Measurements from ENCODE around the gene MPPED1.

Gene MPPED1

DNA sequence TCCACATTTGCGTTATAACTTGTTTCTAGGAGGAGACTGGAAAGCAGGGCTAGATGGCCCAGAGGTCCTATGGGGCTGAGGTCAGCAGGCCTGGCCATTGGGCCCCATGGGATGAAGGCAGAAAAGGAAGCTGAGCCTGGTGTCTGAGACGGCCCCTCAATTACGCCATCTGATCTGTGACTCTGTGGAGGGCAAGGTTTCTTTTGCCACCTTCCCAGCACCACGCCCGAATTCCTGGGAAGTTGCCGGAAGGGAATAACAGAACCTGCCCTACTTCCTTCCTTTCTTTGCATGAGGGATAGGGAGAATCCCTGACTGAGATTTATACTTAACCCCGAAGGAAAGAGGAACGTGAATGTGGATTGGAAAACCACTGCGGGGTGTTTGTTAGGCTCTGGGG lies 118.1 kb downstream of the MPPED1 start:
- DNase-seq = no peak

DNA sequence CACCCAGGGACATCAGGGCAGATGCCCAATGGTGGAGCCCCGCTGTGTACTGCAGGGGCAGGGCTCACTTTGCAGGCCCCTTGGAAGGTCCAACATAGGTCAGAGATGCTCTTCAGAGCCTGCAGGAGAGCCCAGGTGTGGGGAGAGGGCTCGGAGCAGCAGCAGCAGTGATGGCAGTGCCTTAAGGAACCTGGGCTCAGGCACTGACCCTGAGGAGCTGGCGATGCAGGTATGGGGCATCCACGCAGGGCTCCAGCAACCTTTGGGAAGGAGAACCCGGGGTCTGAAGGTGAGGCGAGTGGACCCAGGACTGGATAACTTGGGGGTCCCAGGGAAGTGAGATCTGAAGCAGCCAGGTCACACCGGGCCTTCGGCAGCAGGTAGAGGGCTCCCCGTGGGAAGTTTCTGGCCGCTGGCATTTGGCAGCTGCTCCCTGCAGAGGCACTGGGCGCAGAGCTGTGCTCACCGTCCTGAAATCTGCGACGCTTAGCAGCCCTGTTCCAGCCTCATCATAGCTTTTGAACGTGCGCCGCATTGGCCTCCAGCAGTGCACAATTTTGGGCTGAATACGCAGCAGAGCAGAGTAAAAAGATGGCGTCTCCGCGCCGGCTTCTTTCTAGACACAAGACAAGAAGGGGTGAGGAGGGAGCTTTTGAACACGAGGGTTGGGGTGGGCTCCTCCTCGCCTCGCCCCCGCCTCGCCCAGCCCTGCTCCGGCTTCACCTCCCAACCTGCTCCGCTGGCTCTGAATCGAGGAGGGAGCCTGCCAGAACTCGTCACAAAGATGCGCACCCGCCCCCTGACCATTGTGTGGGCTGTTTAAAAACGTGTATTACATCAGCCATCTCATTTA lies 118.8 kb downstream of the MPPED1 start:
- no peak for DNase-seq

DNA sequence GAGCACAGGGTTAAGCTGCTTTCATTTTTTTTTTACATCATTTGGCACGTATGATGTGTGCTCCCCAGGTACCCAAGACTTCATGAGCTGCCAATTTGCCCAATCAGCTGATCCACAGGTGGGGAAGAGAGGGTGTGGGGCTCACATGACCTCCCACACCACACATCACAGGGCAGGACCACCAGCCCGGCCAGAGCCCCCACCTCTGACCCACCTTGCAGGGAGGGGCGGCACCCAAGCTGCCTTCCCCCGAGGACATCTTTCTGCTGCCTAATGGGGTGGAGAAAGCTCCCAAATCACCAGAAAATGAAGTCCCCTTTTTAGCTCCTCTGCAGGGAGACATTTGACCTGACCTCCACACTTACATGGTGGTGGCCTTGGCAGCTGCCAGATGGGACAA lies 119.8 kb downstream of the MPPED1 start:
- DNase-seq = no peak

DNA sequence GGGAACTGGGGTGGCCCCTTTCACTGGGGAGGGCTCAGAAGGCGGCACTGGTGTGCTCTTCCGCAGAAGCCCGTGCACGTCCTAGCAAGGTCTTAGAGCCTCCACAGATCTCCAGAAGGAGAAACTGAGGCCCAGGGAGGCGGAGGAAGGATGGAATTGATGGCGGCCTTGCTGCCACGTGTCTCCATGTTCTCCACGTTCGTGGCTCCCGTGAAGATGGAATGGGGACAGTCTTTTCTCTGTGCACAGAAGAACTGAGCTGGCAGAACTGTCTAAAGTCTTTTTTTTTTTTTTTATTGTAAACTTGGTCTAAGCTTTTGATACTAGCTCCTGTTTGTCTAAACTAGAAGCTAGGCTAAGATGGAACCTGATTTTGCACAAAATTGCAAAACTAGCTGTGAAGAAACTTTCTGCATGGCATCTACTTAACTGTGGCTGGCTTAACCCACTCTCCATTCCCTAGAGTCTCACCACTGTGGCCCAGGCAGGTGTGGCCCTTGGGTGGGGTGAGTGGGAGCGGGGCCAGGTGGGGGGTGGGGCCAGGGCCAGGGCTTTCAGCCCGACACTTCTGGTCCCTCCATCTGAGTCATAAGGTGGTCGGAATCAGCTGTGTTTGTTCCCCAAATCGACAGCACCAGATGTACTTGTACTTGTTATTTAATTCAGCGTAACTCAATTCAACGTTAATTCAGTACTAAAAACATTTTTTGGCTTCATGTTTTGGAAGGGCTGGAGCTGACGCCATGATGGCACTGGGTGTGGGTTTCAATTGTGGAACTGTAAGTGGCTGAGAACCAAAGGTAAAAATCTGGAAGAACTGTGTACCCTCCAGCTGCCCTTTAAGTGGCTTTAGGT lies 120.7 kb downstream of the MPPED1 start:
- no peak for DNase-seq

DNA sequence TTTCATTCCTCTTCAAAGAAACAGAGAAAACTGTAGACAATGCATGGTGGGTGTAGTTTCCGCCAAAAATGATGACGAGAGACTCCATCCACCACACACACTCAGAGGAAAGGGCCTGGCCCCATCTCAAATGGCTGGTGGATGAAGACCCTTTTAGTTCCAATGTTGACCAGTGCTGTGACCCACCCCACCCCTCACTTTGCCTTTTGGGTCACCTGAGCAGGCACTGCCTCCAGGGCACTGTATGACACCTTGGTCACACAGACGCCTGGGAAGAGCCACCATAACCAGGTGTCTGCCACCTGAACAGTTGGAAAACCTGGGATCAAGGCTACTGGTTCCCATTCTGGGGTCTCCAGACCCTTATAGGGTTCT lies 121.3 kb downstream of the MPPED1 start:
- no peak for DNase-seq

DNA sequence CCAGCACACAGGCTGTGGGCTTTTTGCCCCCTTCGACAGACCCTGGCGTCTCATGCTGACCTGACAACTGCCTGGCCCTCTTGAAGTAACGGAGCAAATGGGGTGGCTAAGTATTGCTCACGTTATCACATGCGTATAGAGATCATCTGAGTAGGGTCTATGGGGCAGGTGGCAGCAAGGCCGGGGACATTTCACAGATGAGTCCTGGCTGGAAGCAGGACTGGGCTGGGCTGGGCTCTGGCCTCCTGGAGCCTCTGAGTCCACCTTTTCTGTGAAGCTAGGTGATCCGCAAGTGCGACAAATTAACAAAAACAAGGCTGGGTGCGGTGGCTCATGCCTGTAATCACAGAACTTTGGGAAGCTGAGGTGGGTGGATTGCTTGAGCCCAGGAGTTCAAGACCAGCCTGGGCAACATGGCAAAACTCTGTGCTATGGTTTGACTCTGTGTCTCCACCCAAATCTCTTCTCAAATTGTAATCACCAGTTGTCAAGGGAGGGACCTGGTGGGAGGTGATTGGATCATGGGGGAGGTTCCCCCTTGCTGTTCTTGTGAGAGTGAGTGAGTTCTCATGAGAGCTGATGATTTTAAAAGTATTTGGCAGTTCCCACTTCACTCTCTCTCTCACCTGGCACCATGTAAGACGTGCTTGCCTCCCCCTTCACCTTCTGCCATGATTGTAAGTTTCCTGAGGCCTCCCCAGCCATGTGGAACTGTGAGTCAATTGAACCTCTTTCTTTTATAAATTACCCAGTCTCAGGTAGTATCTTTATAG lies 122.0 kb downstream of the MPPED1 start:
- no peak for DNase-seq

DNA sequence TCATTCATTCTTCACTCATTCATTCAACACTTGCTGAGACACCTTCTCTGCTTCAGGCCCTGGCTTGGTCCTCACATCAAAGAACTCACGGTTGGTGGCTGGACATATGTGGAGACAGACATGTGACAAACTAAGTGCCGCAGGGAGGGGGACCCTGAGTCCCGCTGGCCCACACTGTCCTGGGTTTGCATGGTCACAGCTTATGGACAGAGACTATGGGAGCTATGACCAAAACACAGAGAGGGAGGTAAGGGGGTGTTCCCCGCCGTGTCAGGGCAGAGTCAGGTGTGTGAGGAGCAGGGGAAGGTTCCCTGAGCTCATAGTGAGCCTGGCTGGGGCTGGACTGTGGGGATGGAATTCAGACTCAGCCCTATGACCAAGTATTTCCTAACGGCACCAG lies 123.1 kb downstream of the MPPED1 start:
- DNase-seq = no peak

DNA sequence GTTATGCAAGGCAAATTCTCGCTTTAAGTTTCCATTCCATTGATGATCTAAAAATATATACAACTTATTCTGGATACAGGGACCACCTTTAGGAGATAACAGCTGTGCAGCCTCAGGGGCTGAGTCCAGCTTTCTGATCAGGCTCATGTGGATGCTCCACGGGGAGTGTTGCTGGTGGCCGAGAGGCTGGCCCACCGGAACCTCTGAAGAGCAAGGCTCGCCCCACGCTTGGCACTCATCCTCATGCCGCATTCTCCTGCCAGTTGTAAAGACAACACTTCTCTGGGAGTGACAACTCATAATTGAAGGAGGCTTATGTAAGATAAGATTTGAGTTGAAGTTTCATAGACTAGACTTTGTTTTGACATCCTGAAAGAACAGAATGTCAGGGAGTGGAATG lies 123.5 kb downstream of the MPPED1 start:
- no peak for DNase-seq

DNA sequence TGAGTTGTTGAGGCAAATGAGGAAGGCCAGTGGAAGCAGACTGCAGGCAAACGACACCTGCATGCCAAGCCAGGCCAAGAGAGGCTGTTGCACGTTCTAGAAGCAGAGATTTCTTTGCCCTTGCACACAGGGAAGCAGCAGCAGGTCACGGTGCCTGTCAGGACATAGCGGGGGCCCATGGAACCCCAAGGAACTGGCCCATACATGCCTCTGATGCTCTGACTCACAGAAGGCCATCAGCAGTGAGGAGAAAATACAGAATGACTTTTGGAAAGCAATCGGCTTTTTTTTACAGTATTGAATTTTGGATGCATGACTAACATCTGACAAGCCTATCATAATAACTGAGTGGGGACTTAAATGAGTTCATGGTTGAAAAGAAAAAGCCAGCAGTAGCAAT lies 123.9 kb downstream of the MPPED1 start:
- DNase-seq = no peak

DNA sequence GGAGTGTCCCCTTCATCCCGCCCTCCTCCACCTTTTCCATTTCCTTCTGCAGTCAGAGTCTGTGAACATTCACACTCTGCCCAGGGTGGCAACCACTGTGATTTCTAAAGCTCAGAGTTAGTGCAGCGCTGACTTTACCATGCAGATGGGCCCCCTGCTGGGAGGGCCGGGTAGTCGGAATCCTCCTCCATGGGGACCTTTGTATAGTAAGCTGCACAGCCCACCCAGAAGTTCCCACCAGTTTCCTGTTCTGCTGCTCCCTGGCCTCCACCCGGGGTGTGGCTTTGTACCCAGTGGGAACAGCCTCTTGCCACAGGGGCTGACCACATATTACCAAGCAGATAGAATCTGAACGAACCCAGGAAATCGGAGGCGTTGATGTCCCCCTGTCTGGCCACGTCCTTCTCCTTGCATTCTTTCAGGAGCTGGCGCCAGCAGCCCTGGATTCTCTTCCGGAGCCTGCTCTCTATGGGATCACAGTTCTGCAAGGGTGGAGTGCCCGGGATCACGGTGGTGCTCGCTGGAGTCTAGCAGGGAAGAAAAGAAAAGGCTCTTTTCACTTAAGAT lies 125.3 kb downstream of the MPPED1 start:
- peak; percentile 16 for DNase-seq

DNA sequence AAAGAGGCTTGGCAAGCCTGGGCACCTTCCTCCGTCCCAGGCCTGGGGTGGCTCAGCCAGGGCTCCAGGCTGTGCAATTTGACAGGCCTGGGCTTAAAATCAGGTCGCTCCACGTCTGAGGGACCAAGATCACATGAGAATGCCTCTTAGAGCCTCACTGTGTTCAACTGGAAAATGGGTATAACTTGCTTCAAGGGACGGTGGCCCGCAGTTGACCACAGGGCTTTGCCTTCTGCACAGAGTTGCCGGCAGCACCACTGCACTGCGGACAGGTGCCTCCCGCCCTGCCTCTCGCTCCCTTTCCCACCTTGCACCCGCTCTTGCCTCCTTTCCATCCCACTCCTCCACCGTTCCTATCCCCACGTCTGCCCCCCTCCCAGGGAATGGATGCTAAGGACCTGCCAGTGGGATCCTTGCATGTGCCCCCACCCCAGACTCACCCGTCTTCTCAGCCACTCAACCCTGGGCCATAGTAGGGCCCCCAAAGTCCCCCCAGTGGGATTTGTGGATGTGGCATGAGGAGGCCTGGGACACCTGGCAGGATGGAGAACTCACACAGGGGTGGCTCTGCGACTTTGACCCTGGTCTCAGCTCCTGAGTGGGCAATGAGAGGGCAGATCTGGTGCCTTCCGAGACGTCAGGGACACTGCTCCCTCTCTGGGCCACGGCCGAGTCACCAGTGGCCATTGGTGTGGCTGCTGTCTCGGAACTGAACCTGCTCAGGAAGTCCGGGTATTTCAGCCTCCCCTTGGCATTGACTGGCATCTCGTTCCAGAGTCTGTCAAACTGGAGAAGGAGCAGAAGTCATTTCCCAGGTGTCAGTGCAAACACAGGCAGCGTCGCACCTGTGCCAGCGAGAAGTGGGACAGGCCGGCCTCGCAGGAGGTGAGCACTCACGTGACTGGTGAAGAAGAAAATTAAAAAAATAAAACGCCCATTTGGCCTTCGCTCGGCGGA lies 128.0 kb downstream of the MPPED1 start:
- no peak for DNase-seq

DNA sequence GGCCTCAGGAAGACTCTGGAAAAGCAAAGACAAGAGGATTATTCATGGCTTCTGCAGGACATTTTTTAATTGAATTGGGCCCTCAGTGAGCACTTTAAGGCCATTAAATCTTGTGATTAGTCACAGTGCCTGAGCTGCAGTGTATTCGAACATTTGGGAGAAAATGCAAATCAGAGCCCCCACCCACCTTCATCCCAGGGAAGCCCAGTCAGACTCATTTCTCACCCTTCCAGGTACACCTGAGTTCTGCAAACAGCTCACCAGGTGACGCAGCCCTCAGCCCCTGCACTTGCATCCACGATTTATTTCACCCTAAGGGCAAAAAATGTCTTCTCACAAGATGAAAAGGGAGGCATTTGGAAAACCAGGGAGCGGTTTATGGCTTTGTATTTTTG lies 128.7 kb downstream of the MPPED1 start:
- DNase-seq = no peak

DNA sequence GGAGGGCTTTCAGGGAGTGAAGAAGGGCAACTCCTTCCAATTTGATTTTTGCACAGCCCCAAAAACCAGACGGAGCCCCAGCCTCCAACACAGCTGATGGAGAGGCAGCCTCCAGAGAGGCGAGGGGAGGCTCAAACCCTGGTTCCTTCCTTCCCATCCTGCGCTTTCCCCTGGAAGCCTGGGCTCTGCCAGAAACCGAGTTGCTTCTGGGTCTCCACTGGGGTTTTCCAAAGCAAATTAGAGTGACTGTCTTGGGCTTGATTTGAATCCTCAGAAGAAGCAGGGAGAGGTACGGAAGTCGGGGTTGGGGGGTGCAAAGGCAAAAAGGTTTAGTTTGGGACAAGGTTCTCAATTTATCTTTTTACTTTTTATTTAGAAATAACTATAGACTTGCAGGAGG lies 129.2 kb downstream of the MPPED1 start:
- no peak for DNase-seq

DNA sequence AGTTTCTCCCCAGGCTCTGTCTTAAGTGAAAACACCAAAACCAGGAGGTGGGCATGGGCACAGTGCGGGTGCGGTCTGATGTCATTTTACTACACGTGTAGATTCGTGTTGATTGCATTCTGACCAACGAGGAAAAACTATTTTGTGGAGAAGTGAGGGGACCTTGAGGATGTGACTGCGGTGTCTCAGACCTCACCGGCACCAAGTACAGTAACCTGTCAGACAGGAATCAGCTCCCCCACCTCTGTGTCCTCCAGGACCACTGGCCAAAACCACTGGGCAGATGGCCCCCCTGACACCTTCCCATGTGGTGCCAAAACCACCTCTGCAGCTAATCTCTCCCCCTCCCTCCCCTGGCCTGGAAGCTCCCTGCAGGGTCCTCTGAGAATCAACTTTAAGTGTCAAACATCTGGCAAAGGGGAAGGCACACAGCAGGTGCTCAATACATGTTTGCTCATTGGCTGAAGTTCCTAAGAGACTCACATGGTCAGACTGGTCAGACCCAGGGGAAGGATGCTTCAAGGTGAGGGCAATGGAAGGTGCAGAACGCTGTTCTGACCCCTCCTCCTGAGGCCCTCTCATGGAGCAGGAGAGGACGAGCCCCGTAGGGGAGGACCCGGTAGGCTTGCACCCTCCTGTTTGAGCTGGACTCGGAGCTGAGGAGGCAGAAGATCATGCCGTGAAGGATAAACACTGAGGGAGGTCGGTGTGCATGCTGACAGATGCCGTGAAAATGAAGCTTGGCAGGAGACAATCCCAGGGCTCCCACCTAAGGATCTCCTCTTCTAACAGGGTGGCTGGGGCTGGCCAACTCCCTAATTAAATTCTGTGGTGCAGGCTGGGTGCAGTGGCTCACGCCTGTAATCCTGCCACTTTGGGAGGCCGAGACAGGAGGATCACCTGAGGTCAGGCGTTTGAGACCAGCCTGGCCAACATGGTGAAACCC lies 129.9 kb downstream of the MPPED1 start:
- no peak for DNase-seq

DNA sequence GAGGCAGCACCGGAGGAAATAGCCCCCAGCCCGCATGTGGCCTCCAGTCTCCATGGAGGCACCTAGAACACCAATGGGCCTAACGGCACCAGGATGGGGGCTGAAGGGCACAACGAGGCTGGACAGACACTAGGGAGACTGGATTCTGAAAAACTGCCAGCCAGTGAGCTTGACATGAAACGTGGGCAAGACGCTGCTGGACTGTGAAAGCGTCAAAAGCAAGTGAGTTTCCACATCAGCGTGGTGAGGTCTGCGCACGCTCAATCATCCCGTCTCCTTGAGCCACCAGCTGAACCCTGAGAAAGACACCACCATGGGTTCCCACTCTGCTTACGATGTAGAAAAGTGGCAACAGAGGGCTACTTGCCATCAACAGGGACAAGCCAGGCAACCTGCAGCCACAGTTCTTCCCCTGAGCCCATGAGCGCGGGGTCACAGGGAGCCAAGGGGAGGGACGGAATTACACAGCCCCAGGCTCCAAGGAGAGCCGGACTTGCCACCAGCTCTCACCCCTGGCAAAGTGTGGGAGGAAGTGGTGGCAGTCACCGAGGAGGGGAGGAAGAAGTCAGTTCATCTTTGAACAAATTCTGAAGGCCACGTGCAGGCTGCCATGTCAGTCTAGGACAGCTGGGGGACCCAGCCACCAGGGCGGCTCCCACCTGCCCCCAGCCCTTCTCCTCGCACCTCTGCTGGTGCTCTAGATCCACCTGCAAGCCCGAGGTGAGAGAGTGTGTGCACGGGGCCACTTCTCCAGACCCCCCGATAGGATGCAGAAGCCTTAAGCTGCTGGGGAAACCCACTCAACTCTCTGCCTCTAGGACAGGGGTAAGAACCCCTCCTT lies 131.1 kb downstream of the MPPED1 start:
- no peak for DNase-seq

DNA sequence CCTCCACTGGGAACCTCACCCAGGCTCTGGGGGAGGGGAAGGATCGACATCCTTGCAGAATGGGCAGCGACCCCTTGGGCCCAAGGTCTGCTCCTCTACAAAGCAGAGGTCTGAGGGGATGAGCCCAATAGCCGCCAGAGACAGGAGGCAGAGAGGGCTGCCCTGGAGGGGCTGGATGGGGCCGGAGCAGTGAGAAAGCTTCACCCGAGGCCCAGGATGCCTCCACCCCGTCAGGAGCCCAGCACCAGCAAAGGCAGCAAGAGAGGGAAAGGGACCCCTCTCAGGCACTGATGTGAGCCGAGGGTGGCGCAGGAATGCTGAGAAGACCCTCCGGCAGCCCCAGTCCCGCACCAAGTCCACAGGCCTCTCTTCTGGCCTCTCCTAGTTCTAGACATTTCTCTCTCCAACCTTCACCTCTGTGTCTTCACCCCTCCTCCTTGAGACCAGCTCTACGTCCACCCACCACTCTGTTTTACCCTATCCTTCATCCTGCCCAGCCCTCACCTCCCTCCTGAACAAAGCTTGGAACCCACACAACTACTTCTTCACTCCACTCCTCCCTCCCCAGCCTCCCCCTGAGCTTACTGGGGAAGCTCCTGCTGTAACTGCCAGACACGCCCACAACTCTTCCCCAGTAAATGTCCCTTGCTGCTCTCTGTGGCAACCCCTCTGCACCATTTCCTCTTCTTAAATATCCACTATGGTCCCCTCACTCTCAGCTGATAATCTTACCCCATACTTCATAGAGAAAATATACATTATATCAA lies 131.9 kb downstream of the MPPED1 start:
- DNase-seq = no peak

DNA sequence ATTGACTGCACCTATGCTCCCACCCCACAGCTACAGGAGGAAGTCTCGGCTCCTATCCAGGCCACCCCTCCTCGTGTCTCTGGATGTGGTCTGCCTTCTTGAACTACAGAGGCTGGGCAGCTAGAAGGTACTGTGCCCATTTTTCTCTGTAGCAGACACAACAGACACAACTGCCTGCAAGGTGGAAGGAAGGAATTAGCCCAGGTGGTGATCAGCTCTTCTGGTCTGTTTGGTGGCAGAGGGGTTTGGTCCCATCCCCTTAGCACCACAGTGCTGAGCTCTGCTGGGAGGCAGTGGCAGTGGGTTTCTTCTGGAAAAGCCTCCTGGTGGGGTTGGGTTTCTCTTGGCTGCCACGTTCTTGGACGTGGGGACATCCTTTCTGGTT lies 132.5 kb downstream of the MPPED1 start:
- DNase-seq = no peak

DNA sequence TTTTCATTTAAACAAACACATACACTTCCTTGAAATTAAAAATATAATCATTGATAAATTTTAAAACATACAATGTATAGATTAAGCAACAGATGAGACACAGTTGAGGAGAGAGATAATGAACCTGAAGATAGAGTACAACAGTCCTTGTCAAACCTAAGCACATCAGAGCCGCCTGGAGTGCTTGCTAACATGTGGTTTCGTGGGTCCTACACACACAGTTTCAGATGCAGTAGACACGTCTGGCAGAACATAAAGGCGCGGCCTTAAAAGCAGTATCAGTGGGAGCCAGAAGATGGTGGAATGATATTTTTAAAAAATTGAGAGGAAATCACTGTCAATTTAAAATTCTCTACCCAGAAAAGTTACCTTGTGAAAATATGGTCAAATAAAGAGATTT lies 134.4 kb downstream of the MPPED1 start:
- peak; percentile 7 for DNase-seq

DNA sequence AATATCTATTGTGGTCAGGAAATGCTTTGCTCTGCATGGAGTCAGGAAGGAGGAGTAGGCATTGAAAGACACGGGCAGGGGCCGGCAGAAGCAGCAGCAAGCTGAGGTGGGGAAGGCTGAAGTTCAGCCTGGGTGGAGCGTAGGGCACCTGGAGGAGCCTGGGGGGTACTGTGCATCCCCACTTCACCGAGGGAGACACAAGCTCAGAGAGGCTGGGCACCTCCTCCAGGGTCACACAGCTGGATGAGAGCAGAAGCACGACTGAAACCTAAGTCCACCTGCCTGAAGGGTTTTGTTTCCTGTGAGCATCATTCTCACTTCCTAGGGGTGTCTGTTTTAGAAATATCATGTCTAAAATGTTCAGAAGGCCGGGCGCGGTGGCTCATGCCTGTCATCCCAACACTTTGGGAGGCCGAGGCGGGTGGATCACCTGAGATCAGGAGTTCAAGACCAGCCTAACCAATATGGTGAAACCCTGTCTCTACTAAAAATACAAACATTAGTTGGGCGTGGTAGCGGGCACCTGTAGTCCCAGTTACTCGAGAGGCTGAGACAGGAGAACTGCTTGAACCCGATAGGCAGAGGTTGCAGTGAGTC lies 138.3 kb downstream of the MPPED1 start:
- no peak for DNase-seq
